ENCODE measurements around the gene RHCE. TPM values are rescaled to one million over a fixed set of nuclear protein-coding genes. Genes with fewer than 3 reads are reported as not detected.
A peak's percentile ranks its signal among the peaks of the same experiment; 100 is the strongest.
"Not testable (repeated sequence)": the region's sequence is repeated elsewhere in the genome, so short reads cannot be mapped to it uniquely, and the experiment has no call there.

RHCE gene
- total RNA-seq, 1 experiment from 2014 or later: not detected

DNA sequence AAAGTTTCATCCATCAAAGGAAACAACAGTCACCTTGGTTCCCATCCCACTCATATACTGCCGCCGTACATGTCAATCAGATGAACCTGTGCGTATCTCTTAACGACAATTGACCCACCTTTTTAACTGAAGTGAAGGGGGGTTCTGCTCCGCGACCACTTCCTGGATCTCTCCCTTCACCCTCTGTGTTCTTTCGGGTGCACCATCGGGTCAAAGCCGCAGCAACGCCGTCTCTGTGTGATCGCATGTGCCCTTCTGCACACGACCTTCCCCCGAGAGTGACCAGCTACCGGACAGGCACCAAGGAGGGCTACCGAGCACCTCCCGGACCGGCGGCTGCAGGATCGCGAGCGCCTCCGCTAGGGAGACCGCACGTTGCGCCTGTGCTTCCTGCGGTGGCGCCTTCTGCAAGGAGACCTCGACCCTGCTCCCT, 83.7 kb downstream of the RHCE start:
- CTCF ChIA-PET; H3K36me3 ChIP-seq (ENCODE audit: insufficient read depth, low read length, poor library complexity, severe bottlenecking); H3K27me3 ChIP-seq (replicated peaks; ENCODE audit: insufficient read depth, low read depth, low read length, poor library complexity); H3K27ac ChIP-seq (ENCODE audit: low read depth, low read length, poor library complexity, severe bottlenecking); H3K9me3 ChIP-seq (ENCODE audit: low read depth, low read length, poor library complexity, severe bottlenecking); POLR2A ChIA-PET (ENCODE audit: low non-redundant PET); intact Hi-C loops (cut with micrococcal nuclease; ENCODE audit: unreplicated experiment); H3K4me1 ChIP-seq (ENCODE audit: insufficient read depth, low read length, poor library complexity, severe bottlenecking): not testable (repeated sequence)
- TF ChIP-seq, protein P1, sequence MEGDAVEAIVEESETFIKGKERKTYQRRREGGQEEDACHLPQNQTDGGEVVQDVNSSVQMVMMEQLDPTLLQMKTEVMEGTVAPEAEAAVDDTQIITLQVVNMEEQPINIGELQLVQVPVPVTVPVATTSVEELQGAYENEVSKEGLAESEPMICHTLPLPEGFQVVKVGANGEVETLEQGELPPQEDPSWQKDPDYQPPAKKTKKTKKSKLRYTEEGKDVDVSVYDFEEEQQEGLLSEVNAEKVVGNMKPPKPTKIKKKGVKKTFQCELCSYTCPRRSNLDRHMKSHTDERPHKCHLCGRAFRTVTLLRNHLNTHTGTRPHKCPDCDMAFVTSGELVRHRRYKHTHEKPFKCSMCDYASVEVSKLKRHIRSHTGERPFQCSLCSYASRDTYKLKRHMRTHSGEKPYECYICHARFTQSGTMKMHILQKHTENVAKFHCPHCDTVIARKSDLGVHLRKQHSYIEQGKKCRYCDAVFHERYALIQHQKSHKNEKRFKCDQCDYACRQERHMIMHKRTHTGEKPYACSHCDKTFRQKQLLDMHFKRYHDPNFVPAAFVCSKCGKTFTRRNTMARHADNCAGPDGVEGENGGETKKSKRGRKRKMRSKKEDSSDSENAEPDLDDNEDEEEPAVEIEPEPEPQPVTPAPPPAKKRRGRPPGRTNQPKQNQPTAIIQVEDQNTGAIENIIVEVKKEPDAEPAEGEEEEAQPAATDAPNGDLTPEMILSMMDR (conservative IDR thresholded peaks at IDR 0.05; ENCODE audit: low read depth, low read length): 0 out of 2 replicates have a peak, but pooled peaks have one; percentile 18
- TSS peak; percentile 81 for BruUV-seq (replicated peaks)
- DNase-seq (ENCODE audit: low spot score): peak; percentile 0
- peak overlapping the region; percentile 58 for H3K4me3 ChIP-seq (ENCODE audit: low read depth, low read length, poor library complexity, severe bottlenecking)

DNA sequence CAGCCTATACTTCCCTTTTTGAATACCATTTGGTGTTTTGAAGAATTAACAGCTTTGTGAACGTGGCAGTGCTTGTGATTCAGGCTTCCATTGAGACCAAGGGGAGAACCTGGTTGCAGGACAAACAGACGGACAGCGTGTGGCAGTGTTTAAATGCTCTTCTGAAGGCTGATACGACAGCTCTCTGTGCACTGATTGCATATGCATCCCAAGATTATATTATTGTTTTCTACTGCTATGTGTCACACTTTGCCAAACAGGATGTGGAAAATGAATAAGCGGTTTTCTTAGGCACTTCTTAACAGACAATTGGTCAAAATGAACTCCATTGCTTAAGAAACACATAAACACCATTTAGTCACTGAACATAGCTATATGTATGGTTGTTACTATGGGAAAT, 90.7 kb downstream of the RHCE start:
- BruUV-seq (replicated peaks); POLR2A ChIA-PET (ENCODE audit: low non-redundant PET): not testable (repeated sequence)

DNA sequence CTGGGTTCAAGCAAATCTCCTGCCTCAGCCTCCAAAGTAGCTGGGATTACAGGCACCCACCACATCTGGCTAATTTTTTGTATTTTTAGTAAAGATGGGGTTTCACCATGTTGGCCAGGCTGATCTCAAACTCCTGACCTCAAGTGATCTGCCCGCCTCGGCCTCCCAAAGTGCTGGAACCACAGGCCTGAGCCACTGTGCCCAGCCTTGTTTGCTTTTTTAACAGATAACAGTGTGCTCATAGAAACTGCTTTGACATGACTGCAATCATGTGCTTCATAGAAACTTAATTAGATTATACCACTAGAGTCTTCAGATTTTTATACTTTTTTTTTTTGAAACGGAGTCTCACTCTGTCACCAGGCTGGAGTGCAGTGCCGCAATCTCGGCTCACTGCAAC, 91.3 kb downstream of the RHCE start:
- intact Hi-C loops (cut with micrococcal nuclease; ENCODE audit: unreplicated experiment); POLR2A ChIA-PET (ENCODE audit: low non-redundant PET); DNase-seq (ENCODE audit: low spot score); CTCF ChIA-PET; H3K27me3 ChIP-seq (replicated peaks; ENCODE audit: insufficient read depth, low read depth, low read length, poor library complexity); H3K4me3 ChIP-seq (ENCODE audit: low read depth, low read length, poor library complexity, severe bottlenecking); H3K36me3 ChIP-seq (ENCODE audit: insufficient read depth, low read length, poor library complexity, severe bottlenecking); H3K9me3 ChIP-seq (ENCODE audit: low read depth, low read length, poor library complexity, severe bottlenecking); H3K27ac ChIP-seq (ENCODE audit: low read depth, low read length, poor library complexity, severe bottlenecking); H3K4me1 ChIP-seq (ENCODE audit: insufficient read depth, low read length, poor library complexity, severe bottlenecking); BruUV-seq (replicated peaks): not testable (repeated sequence)

More for the DNA sequence above, 90.7 kb downstream of the RHCE start:
- H3K36me3 ChIP-seq (ENCODE audit: insufficient read depth, low read length, poor library complexity, severe bottlenecking); H3K4me3 ChIP-seq (ENCODE audit: low read depth, low read length, poor library complexity, severe bottlenecking); H3K9me3 ChIP-seq (ENCODE audit: low read depth, low read length, poor library complexity, severe bottlenecking); H3K27ac ChIP-seq (ENCODE audit: low read depth, low read length, poor library complexity, severe bottlenecking); DNase-seq (ENCODE audit: low spot score); CTCF ChIA-PET; H3K27me3 ChIP-seq (replicated peaks; ENCODE audit: insufficient read depth, low read depth, low read length, poor library complexity); H3K4me1 ChIP-seq (ENCODE audit: insufficient read depth, low read length, poor library complexity, severe bottlenecking); intact Hi-C loops (cut with micrococcal nuclease; ENCODE audit: unreplicated experiment): not testable (repeated sequence)

DNA sequence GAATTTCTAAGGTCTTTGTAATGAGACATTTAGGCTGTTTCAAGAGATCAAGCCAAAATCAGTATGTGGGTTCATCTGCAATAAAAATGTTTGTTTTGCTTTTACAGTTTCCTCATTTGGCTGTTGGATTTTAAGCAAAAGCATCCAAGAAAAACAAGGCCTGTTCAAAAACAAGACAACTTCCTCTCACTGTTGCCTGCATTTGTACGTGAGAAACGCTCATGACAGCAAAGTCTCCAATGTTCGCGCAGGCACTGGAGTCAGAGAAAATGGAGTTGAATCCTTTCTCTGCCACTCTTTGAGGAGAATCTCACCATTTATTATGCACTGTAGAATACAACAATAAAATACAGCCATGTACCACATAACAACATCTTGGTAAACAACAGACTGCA, 91.8 kb downstream of the RHCE start:
- H3K4me1 ChIP-seq (ENCODE audit: insufficient read depth, low read length, poor library complexity, severe bottlenecking); H3K36me3 ChIP-seq (ENCODE audit: insufficient read depth, low read length, poor library complexity, severe bottlenecking); CTCF ChIA-PET; H3K27me3 ChIP-seq (replicated peaks; ENCODE audit: insufficient read depth, low read depth, low read length, poor library complexity); intact Hi-C loops (cut with micrococcal nuclease; ENCODE audit: unreplicated experiment); H3K27ac ChIP-seq (ENCODE audit: low read depth, low read length, poor library complexity, severe bottlenecking); BruUV-seq (replicated peaks); POLR2A ChIA-PET (ENCODE audit: low non-redundant PET); H3K4me3 ChIP-seq (ENCODE audit: low read depth, low read length, poor library complexity, severe bottlenecking); DNase-seq (ENCODE audit: low spot score); H3K9me3 ChIP-seq (ENCODE audit: low read depth, low read length, poor library complexity, severe bottlenecking): not testable (repeated sequence)

DNA sequence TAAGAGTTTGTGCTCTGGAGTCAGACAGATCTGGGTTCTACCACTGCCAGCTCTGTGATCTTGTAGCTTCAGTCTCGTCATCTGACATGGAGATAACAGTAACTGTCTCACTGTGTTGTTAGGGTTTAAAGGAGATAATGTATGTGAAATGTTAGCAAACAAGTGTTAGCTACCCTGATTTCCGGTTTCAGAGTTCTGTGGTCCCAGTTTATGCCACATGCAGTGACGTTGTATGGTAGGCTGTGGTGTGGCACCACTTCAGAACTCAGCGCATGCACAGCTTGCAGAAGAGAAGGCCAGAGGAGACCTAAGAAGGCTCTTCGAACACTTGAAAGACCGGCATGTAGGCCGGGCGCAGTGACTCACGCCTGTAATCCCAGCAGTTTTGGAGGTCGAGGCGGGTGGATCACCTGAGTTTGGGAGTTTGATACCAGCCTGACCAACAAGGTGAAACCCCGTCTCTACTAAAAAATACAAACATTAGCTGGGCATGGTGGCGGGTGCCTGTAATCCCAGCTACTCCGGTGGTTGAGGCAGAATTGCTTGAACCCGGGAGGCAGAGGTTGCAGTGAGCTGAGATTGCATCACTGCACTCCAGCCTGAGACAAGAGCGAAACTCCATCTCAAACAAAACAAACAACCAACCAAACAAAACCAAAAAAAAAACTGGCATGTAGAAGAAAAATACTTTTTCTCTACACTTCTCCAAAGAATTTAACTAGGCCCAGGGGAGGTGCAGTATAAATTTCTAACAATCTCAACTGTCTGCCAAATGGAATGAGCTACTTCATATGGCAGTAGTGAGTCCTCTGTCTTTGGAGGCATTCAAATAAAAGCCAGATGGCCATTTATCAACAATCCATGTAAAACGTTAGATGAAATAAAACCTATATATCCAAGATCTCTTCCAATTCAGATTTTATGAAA, 92.5 kb downstream of the RHCE start:
- H3K4me1 ChIP-seq (ENCODE audit: insufficient read depth, low read length, poor library complexity, severe bottlenecking); intact Hi-C loops (cut with micrococcal nuclease; ENCODE audit: unreplicated experiment); CTCF ChIA-PET; H3K27me3 ChIP-seq (replicated peaks; ENCODE audit: insufficient read depth, low read depth, low read length, poor library complexity); H3K9me3 ChIP-seq (ENCODE audit: low read depth, low read length, poor library complexity, severe bottlenecking); POLR2A ChIA-PET (ENCODE audit: low non-redundant PET); H3K36me3 ChIP-seq (ENCODE audit: insufficient read depth, low read length, poor library complexity, severe bottlenecking); BruUV-seq (replicated peaks); H3K27ac ChIP-seq (ENCODE audit: low read depth, low read length, poor library complexity, severe bottlenecking); DNase-seq (ENCODE audit: low spot score); H3K4me3 ChIP-seq (ENCODE audit: low read depth, low read length, poor library complexity, severe bottlenecking): not testable (repeated sequence)

DNA sequence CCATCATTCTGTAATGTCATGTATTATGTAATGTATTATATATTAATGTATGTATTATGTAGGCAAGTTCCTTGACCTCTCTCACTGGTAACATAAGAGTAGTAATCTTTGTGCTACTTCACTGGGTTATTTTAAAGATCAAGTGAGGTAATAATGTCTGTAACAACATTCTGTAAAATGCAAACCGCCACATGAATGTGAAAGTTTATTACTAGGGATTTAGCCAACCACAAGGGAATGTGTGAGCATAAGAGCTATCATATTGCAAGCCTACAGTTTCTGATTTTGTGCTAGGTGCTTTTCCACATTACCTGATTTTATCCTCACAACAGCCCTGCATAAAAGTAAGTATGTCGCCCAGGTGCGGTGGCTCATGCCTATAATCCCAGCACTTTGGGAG, 96.2 kb downstream of the RHCE start:
- POLR2A ChIA-PET (ENCODE audit: low non-redundant PET); H3K4me1 ChIP-seq (ENCODE audit: insufficient read depth, low read length, poor library complexity, severe bottlenecking); DNase-seq (ENCODE audit: low spot score); H3K9me3 ChIP-seq (ENCODE audit: low read depth, low read length, poor library complexity, severe bottlenecking); CTCF ChIA-PET; H3K36me3 ChIP-seq (ENCODE audit: insufficient read depth, low read length, poor library complexity, severe bottlenecking); H3K27me3 ChIP-seq (replicated peaks; ENCODE audit: insufficient read depth, low read depth, low read length, poor library complexity); H3K27ac ChIP-seq (ENCODE audit: low read depth, low read length, poor library complexity, severe bottlenecking); intact Hi-C loops (cut with micrococcal nuclease; ENCODE audit: unreplicated experiment); BruUV-seq (replicated peaks); H3K4me3 ChIP-seq (ENCODE audit: low read depth, low read length, poor library complexity, severe bottlenecking): not testable (repeated sequence)

DNA sequence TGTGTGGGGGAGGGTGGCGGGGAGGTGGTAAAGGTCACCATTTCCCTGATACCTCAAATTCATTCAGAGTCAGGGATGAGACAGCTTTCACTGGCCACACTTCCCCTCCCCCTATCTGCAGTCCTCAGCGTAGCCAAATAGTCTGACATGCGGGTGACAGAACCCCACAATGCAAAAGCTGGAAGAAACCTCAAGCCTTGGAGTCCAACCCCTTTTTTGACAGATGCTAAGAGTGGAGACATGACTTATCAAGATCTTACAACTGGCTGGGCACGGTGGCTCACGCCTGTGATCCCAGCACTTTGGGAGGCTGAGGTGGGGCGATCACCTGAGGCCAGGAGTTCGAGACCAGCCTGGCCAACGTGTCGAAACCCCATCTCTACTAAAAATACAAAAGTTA, 98.5 kb downstream of the RHCE start:
- CTCF ChIA-PET; H3K27me3 ChIP-seq (replicated peaks; ENCODE audit: insufficient read depth, low read depth, low read length, poor library complexity); H3K9me3 ChIP-seq (ENCODE audit: low read depth, low read length, poor library complexity, severe bottlenecking); H3K4me3 ChIP-seq (ENCODE audit: low read depth, low read length, poor library complexity, severe bottlenecking); intact Hi-C loops (cut with micrococcal nuclease; ENCODE audit: unreplicated experiment); H3K4me1 ChIP-seq (ENCODE audit: insufficient read depth, low read length, poor library complexity, severe bottlenecking); H3K27ac ChIP-seq (ENCODE audit: low read depth, low read length, poor library complexity, severe bottlenecking); H3K36me3 ChIP-seq (ENCODE audit: insufficient read depth, low read length, poor library complexity, severe bottlenecking); POLR2A ChIA-PET (ENCODE audit: low non-redundant PET); DNase-seq (ENCODE audit: low spot score); BruUV-seq (replicated peaks): not testable (repeated sequence)

Measured in A673 (cell line).